ENCODE measurements around the gene STIM2.

STIM2 gene

GRCh38 chr4:26866203-26866602 lies 5.6 kb downstream of the STIM2 start:
- H3K4ac ChIP-seq (ENCODE audit: low read length), result no peak overlapping the region
- H2AFZ ChIP-seq (ENCODE audit: low read length), result no peak overlapping the region
- H2BK5ac ChIP-seq (ENCODE audit: low read length), result no peak overlapping the region
- H3K9me3 ChIP-seq (replicated peaks in 1 of 2; ENCODE audit: control insufficient read depth in 2 of 2, insufficient read depth in 1 of 2, low read depth in 1 of 2, low read length in 2 of 2), result no peaks in the 10 kb centered on the region
- peaks cover 0 to 7% of the 10 kb centered on the region in 2 donors for H3K36me3 ChIP-seq (replicated peaks in 1 of 2; ENCODE audit: control insufficient read depth in 2 of 2, insufficient read depth in 2 of 2, low read length in 2 of 2)
- peaks cover 0 to 9% of the 10 kb centered on the region in 2 donors for H3K4me1 ChIP-seq (ENCODE audit: control insufficient read depth in 2 of 2, insufficient read depth in 1 of 2, low read depth in 1 of 2, low read length in 2 of 2)
- no peak overlapping the region for H2BK15ac ChIP-seq (ENCODE audit: low read length)
- no peak overlapping the region for H3K23ac ChIP-seq (ENCODE audit: low read depth, low read length, poor library complexity)
- no peak overlapping the region for H2BK12ac ChIP-seq (ENCODE audit: low read length)
- no peak overlapping the region for H4K91ac ChIP-seq (ENCODE audit: low read depth, low read length, poor library complexity)
- peaks cover 4% of the 10 kb centered on the region for H3K79me1 ChIP-seq (ENCODE audit: low read depth, low read length)
- no peak overlapping the region for H3K14ac ChIP-seq (ENCODE audit: low read length)
- no CpG with 5 or more reads among the region's 1 CpG for WGBS, 2 donors (ENCODE audit: extremely low coverage in 2 of 2, insufficient read length in 2 of 2, insufficient replicate concordance in 1 of 2)
- H3K9ac ChIP-seq (ENCODE audit: low read depth, low read length, poor library complexity), result no peak overlapping the region
- H3K4me2 ChIP-seq (ENCODE audit: insufficient read depth, low read length, poor library complexity, severe bottlenecking), result no peak overlapping the region
- H3K4me3 ChIP-seq (ENCODE audit: low read length in 2 of 2), result no peak overlapping the region
- no peak overlapping the region for H3K18ac ChIP-seq (ENCODE audit: low read length)
- H2BK120ac ChIP-seq (ENCODE audit: low read depth, low read length), result no peak overlapping the region
- no peak overlapping the region for H2AK5ac ChIP-seq (ENCODE audit: low read depth, low read length)
- no peaks in the 10 kb centered on the region for H3K27me3 ChIP-seq (ENCODE audit: control insufficient read depth in 3 of 3, insufficient read depth in 3 of 3, low read depth in 1 of 3, low read length in 3 of 3)
- no peak for DNase-seq (ENCODE audit: low spot score)
- no peak overlapping the region for H3K27ac ChIP-seq (replicated peaks; ENCODE audit: low read length)
- no peak overlapping the region for H4K8ac ChIP-seq (ENCODE audit: low read depth, low read length)

- Histone ChIP-seq H3K79me1 (ENCODE audit: low read depth, low read length) (peaks cover 3% of the 10 kb centered on the region), H3K18ac (ENCODE audit: low read length) (no peak overlapping the region), H3K4me2 (ENCODE audit: insufficient read depth, low read length, poor library complexity, severe bottlenecking) (no peak overlapping the region), H3K4ac (ENCODE audit: low read length) (no peak overlapping the region), H2BK12ac (ENCODE audit: low read length) (no peak overlapping the region), H3K4me3 (ENCODE audit: low read length in 2 of 2) (no peak overlapping the region), H4K8ac (ENCODE audit: low read depth, low read length) (no peak overlapping the region), H2AFZ (ENCODE audit: low read length) (no peak overlapping the region), H3K9me3 (replicated peaks in 1 of 2; ENCODE audit: control insufficient read depth in 2 of 2, insufficient read depth in 1 of 2, low read depth in 1 of 2, low read length in 2 of 2) (no peaks in the 10 kb centered on the region), H2BK5ac (ENCODE audit: low read length) (no peak overlapping the region), H3K4me1 (ENCODE audit: control insufficient read depth in 2 of 2, insufficient read depth in 1 of 2, low read depth in 1 of 2, low read length in 2 of 2) (peaks cover 0 to 9% of the 10 kb centered on the region in 2 donors), H3K23ac (ENCODE audit: low read depth, low read length, poor library complexity) (no peak overlapping the region), H3K27ac (replicated peaks; ENCODE audit: low read length) (no peak overlapping the region), H4K91ac (ENCODE audit: low read depth, low read length, poor library complexity) (no peak overlapping the region), H2BK120ac (ENCODE audit: low read depth, low read length) (no peak overlapping the region), H2BK15ac (ENCODE audit: low read length) (no peak overlapping the region), H3K36me3 (replicated peaks in 1 of 2; ENCODE audit: control insufficient read depth in 2 of 2, insufficient read depth in 2 of 2, low read length in 2 of 2) (peaks cover 0 to 7% of the 10 kb centered on the region in 2 donors), H3K27me3 (ENCODE audit: control insufficient read depth in 3 of 3, insufficient read depth in 3 of 3, low read depth in 1 of 3, low read length in 3 of 3) (no peaks in the 10 kb centered on the region), H3K14ac (ENCODE audit: low read length) (no peak overlapping the region), H2AK5ac (ENCODE audit: low read depth, low read length) (no peak overlapping the region), H3K9ac (ENCODE audit: low read depth, low read length, poor library complexity) (no peak overlapping the region)
- no peak for DNase-seq (ENCODE audit: low spot score)
- no CpG with 5 or more reads among the region's 2 CpGs for WGBS, 2 donors (ENCODE audit: extremely low coverage in 2 of 2, insufficient read length in 2 of 2, insufficient replicate concordance in 1 of 2)
Measured at GRCh38 chr4:26866781-26867180, 6.1 kb downstream of the STIM2 start.

- Histone ChIP-seq H2AFZ (ENCODE audit: low read length) (peak overlapping the region; percentile 51), H2BK5ac (ENCODE audit: low read length) (no peak overlapping the region), H3K4me2 (ENCODE audit: insufficient read depth, low read length, poor library complexity, severe bottlenecking) (no peak overlapping the region), H2BK15ac (ENCODE audit: low read length) (no peak overlapping the region), H3K14ac (ENCODE audit: low read length) (no peak overlapping the region), H3K4me1 (ENCODE audit: control insufficient read depth in 2 of 2, insufficient read depth in 1 of 2, low read depth in 1 of 2, low read length in 2 of 2) (peaks cover 0 to 5% of the 10 kb centered on the region in 2 donors), H3K9me3 (replicated peaks in 1 of 2; ENCODE audit: control insufficient read depth in 2 of 2, insufficient read depth in 1 of 2, low read depth in 1 of 2, low read length in 2 of 2) (no peaks in the 10 kb centered on the region), H3K27ac (replicated peaks; ENCODE audit: low read length) (no peak overlapping the region), H4K91ac (ENCODE audit: low read depth, low read length, poor library complexity) (no peak overlapping the region), H2BK12ac (ENCODE audit: low read length) (no peak overlapping the region), H3K27me3 (ENCODE audit: control insufficient read depth in 3 of 3, insufficient read depth in 3 of 3, low read depth in 1 of 3, low read length in 3 of 3) (no peaks in the 10 kb centered on the region), H2BK120ac (ENCODE audit: low read depth, low read length) (no peak overlapping the region), H4K8ac (ENCODE audit: low read depth, low read length) (no peak overlapping the region), H3K23ac (ENCODE audit: low read depth, low read length, poor library complexity) (no peak overlapping the region), H3K36me3 (replicated peaks in 1 of 2; ENCODE audit: control insufficient read depth in 2 of 2, insufficient read depth in 2 of 2, low read length in 2 of 2) (peaks cover 0 to 7% of the 10 kb centered on the region in 2 donors), H3K9ac (ENCODE audit: low read depth, low read length, poor library complexity) (no peak overlapping the region), H3K4me3 (ENCODE audit: low read length in 2 of 2) (no peak overlapping the region), H2AK5ac (ENCODE audit: low read depth, low read length) (no peak overlapping the region), H3K4ac (ENCODE audit: low read length) (no peak overlapping the region), H3K79me1 (ENCODE audit: low read depth, low read length) (peaks cover 3% of the 10 kb centered on the region), H3K18ac (ENCODE audit: low read length) (no peak overlapping the region)
- no CpG with 5 or more reads among the region's 3 CpGs for WGBS, 2 donors (ENCODE audit: extremely low coverage in 2 of 2, insufficient read length in 2 of 2, insufficient replicate concordance in 1 of 2)
- no peak for DNase-seq (ENCODE audit: low spot score)
Measured at GRCh38 chr4:26867914-26868684, 7.5 kb downstream of the STIM2 start.

DNA sequence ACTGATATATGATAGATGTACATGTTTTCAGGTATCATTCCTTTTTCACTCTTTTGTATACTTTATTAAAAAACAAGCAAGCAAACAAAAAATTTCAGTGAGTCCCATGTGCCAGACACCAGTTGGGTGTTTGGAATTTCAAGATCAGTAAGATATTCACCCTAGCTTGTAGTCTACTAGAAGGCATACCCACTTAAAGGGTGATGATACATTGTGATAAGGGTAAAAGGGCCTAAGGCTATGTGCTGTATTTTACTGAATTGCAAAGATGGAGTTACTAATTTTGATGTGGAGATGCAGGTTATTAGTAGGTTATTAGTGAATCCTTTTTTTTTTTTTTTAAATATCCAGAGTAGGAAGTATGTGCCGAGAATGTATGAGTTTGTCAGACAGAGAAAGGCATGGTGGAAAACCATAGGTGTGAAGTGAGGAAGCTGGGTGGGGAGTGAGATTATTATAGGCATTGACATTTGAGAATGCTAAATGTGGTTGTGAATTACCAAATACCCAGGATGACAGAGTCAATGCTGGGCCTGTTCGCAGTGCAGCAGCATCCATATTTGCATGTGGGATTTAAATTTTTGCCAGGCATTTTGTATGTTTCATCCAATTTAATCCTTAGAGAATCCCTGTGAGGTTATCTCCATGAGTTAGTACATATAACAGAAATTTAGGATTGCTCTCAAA lies 10.1 kb downstream of the STIM2 start:
- Histone ChIP-seq H2BK120ac (ENCODE audit: low read depth, low read length) (no peak overlapping the region), H3K14ac (ENCODE audit: low read length) (no peak overlapping the region), H4K91ac (ENCODE audit: low read depth, low read length, poor library complexity) (no peak overlapping the region), H3K27me3 (ENCODE audit: control insufficient read depth in 3 of 3, insufficient read depth in 3 of 3, low read depth in 1 of 3, low read length in 3 of 3) (no peaks in the 10 kb centered on the region), H3K18ac (ENCODE audit: low read length) (no peak overlapping the region), H4K8ac (ENCODE audit: low read depth, low read length) (no peak overlapping the region), H2AK5ac (ENCODE audit: low read depth, low read length) (no peak overlapping the region), H3K23ac (ENCODE audit: low read depth, low read length, poor library complexity) (no peak overlapping the region), H3K4ac (ENCODE audit: low read length) (no peak overlapping the region), H3K79me1 (ENCODE audit: low read depth, low read length) (peaks cover 3% of the 10 kb centered on the region), H2BK12ac (ENCODE audit: low read length) (no peak overlapping the region), H3K4me3 (ENCODE audit: low read length in 2 of 2) (no peak overlapping the region), H3K9me3 (replicated peaks in 1 of 2; ENCODE audit: control insufficient read depth in 2 of 2, insufficient read depth in 1 of 2, low read depth in 1 of 2, low read length in 2 of 2) (no peaks in the 10 kb centered on the region), H3K4me2 (ENCODE audit: insufficient read depth, low read length, poor library complexity, severe bottlenecking) (no peak overlapping the region), H2AFZ (ENCODE audit: low read length) (no peak overlapping the region), H2BK5ac (ENCODE audit: low read length) (no peak overlapping the region), H3K9ac (ENCODE audit: low read depth, low read length, poor library complexity) (no peak overlapping the region), H2BK15ac (ENCODE audit: low read length) (no peak overlapping the region), H3K36me3 (replicated peaks in 1 of 2; ENCODE audit: control insufficient read depth in 2 of 2, insufficient read depth in 2 of 2, low read length in 2 of 2) (peaks cover 0 to 7% of the 10 kb centered on the region in 2 donors), H3K27ac (replicated peaks; ENCODE audit: low read length) (no peak overlapping the region), H3K4me1 (ENCODE audit: control insufficient read depth in 2 of 2, insufficient read depth in 1 of 2, low read depth in 1 of 2, low read length in 2 of 2) (peaks cover 0 to 5% of the 10 kb centered on the region in 2 donors)
- DNase-seq (ENCODE audit: low spot score), result no peak
- no CpG with 5 or more reads among the region's 2 CpGs for WGBS, 2 donors (ENCODE audit: extremely low coverage in 2 of 2, insufficient read length in 2 of 2, insufficient replicate concordance in 1 of 2)
